Esophagus squamous epithelium (tissue), 5 donors: Measurements from ENCODE around the gene POLR2E. TPM values are rescaled to one million over a fixed set of nuclear protein-coding genes. Genes with fewer than 3 reads are reported as not detected.

Experiments used
- DNase-seq: peaks from one replicate; lab custom pipeline; 2025; lab: John Stamatoyannopoulos, UW
- H3K27ac ChIP-seq, 4 donors: fragments of 200-600 bp; sonication (generic); one replicate each; pipeline ENCODE4 v1.5.1; 2016 to 2019; ENCODE audit warnings: mild to moderate bottlenecking in 1 of 4
- H3K27me3 ChIP-seq, 4 donors: fragments of 200-600 bp; sonication (generic); 1 replicate in 3 of 4; 2 replicates in 1 of 4; pipeline versions ENCODE4 v1.5.1 to v1.6.0; 2017 to 2021; ENCODE audit warnings: antibody characterized with exemption in 1 of 4
- H3K36me3 ChIP-seq, 3 donors: fragments of 200-600 bp; sonication (generic); one replicate each; pipeline ENCODE4 v1.5.1; 2016 to 2019
- H3K4me1 ChIP-seq, 3 donors: fragments of 200-600 bp; sonication (generic); one replicate each; pipeline ENCODE4 v1.5.1; 2017 to 2019
- H3K4me3 ChIP-seq, 4 donors: fragments of 200-600 bp; sonication (generic); 1 replicate in 3 of 4; 2 replicates in 1 of 4; pipeline ENCODE4 v1.5.1; 2016 to 2019; ENCODE audit warnings: mild to moderate bottlenecking in 2 of 4, moderate library complexity in 1 of 4
- H3K9me3 ChIP-seq, 3 donors: fragments of 200-600 bp; sonication (generic); one replicate each; pipeline ENCODE4 v1.5.1; 2016 to 2019
- CTCF ChIP-seq, 6 experiments: fragments of 450-650 bp in 4 of 6; fragments of 200-600 bp in 2 of 6; sonication (generic) in 2 of 6; IDR thresholded peaks; one replicate each; pipeline ENCODE4 v1.5.1; 2016 to 2019; ENCODE audit warnings: antibody characterized with exemption in 6 of 6, mild to moderate bottlenecking in 4 of 6, moderate library complexity in 4 of 6
- POLR2A ChIP-seq, 4 donors: fragments of 450-650 bp; IDR thresholded peaks; one replicate each; pipeline ENCODE4 v1.6.1; 2017; ENCODE audit warnings: antibody characterized with exemption in 4 of 4, mild to moderate bottlenecking in 4 of 4, moderate library complexity in 3 of 4
- WGBS, 2 donors: methylation state at CpG; one replicate each; pipeline ENCODE4 v1.1.5; 2018; 5-methylcytosine and 5-hydroxymethylcytosine counted together
- intact Hi-C: fragments of 100-400 bp; cut with DNase I; formaldehyde crosslinking; loops from one replicate; pipeline ENCODE4 v1.15.0; 2022
- total RNA-seq, 4 donors: library from RNA; depleted of rRNA; stranded (reverse); fragments of >200 nt; gene quantifications; one replicate each; pipeline ENCODE4 v1.1.0, GENCODE V29; 2016
- donor health status: DM: yes; HTN: yes; CAD: no.

POLR2E gene
- total RNA-seq, 4 donors from 2014 or later, result 113 to 198 (median 166) TPM

- no peak for TF ChIP-seq CTCF (IDR thresholded peaks at IDR 0.05)
- TF ChIP-seq POLR2A (IDR thresholded peaks at IDR 0.05), result no peak
- peak overlapping the region; percentile 32 to 96 (median 78) for H3K27ac ChIP-seq
- intact Hi-C loops, result no loop called here
- DNase-seq, result no peak
- WGBS, 2 donors, result 83 to 88% methylated on average over 7 to 10 of the region's 17 CpGs
- peak overlapping the region in 1 of 4 donors; percentile 9 for H3K4me3 ChIP-seq
- peaks cover 0 to 39% (median 0%) of the 10 kb centered on the region in 3 donors for H3K36me3 ChIP-seq
- H3K4me1 ChIP-seq, result peaks cover 46 to 66% (median 52%) of the 10 kb centered on the region in 3 donors
- H3K9me3 ChIP-seq, result no peaks in the 10 kb centered on the region
- no peaks in the 10 kb centered on the region for H3K27me3 ChIP-seq
Observed at GRCh38 chr19:1135454-1135853, 40.3 kb upstream of the POLR2E start.

GRCh38 chr19:1134431-1134830 lies 39.3 kb upstream of the POLR2E start:
- intact Hi-C loops, result no loop called here
- H3K4me3 ChIP-seq, result no peak overlapping the region

GRCh38 chr19:1133471-1133929 lies 38.3 kb upstream of the POLR2E start:
- peak overlapping the region; percentile 92 to 98 (median 94) for H3K27ac ChIP-seq
- H3K36me3 ChIP-seq, result peaks cover 0 to 34% (median 0%) of the 10 kb centered on the region in 3 donors
- H3K4me3 ChIP-seq, result peak overlapping the region in 3 of 4 donors; percentile 65 to 84 (median 66)
- intact Hi-C loops, result no loop called here
- peak; percentile 41 for DNase-seq
- no peaks in the 10 kb centered on the region for H3K27me3 ChIP-seq
- peak in 1 of 4 donors; percentile 72 for TF ChIP-seq POLR2A (IDR thresholded peaks at IDR 0.05)
- no peak for TF ChIP-seq CTCF (IDR thresholded peaks at IDR 0.05)
- H3K4me1 ChIP-seq, result peaks cover 64 to 86% (median 71%) of the 10 kb centered on the region in 3 donors
- no peaks in the 10 kb centered on the region for H3K9me3 ChIP-seq
- 86 to 92% methylated on average over 7 to 13 of the region's 25 CpGs for WGBS, 2 donors

More at GRCh38 chr19:1134431-1134830, 39.3 kb upstream of the POLR2E start:
- DNase-seq, result no peak
- no peak for TF ChIP-seq POLR2A (IDR thresholded peaks at IDR 0.05)
- TF ChIP-seq CTCF (IDR thresholded peaks at IDR 0.05), result no peak
- peaks cover 56 to 76% (median 62%) of the 10 kb centered on the region in 3 donors for H3K4me1 ChIP-seq
- peak overlapping the region; percentile 32 to 98 (median 94) for H3K27ac ChIP-seq
- H3K27me3 ChIP-seq, result no peaks in the 10 kb centered on the region
- no peaks in the 10 kb centered on the region for H3K9me3 ChIP-seq
- H3K36me3 ChIP-seq, result peaks cover 0 to 38% (median 0%) of the 10 kb centered on the region in 3 donors
- WGBS, 2 donors, result 54 to 57% methylated on average over 3 to 7 of the region's 11 CpGs

- intact Hi-C loops, result no loop called here
- H3K9me3 ChIP-seq, result no peaks in the 10 kb centered on the region
- WGBS, 2 donors, result 57 to 76% methylated on average over 8 to 14 of the region's 48 CpGs
- peak overlapping the region; percentile 51 to 84 (median 66) for H3K4me3 ChIP-seq
- peaks cover 0 to 37% (median 1%) of the 10 kb centered on the region in 3 donors for H3K36me3 ChIP-seq
- H3K27me3 ChIP-seq, result no peaks in the 10 kb centered on the region
- no peak for DNase-seq
- TF ChIP-seq CTCF (IDR thresholded peaks at IDR 0.05) (no peak), POLR2A (IDR thresholded peaks at IDR 0.05) (no peak)
- H3K4me1 ChIP-seq, result peaks cover 64 to 93% (median 71%) of the 10 kb centered on the region in 3 donors
- H3K27ac ChIP-seq, result peak overlapping the region; percentile 92 to 98 (median 94)
Observed at GRCh38 chr19:1132552-1133383, 37.6 kb upstream of the POLR2E start.
